ENCODE data around the gene NTN4. TPM values are rescaled to one million over a fixed set of nuclear protein-coding genes. Genes with fewer than 3 reads are reported as not detected.

NTN4 gene
- total RNA-seq, 4 donors from 2014 or later, result 11.1 to 21.0 (median 16.1) TPM

DNA sequence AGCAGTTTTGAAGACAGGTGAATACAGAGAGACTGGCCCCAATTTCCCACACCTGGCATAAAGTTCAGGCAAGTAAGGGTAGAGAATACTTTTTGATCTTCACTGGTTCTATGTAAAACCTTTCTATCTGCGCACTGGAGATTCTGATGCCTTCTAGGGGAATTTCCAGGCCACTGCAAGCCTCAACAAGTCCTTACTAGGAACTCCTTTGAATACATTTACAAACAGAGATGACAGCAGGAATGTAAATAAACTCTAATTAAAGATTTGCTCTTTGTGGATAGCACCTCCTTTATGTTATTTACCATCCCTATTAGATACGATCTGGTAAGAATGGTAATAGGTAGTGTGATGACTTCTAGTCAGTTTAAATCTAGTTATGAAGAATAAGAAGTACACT, 69.2 kb downstream of the NTN4 start:
- TF ChIP-seq, protein P1, sequence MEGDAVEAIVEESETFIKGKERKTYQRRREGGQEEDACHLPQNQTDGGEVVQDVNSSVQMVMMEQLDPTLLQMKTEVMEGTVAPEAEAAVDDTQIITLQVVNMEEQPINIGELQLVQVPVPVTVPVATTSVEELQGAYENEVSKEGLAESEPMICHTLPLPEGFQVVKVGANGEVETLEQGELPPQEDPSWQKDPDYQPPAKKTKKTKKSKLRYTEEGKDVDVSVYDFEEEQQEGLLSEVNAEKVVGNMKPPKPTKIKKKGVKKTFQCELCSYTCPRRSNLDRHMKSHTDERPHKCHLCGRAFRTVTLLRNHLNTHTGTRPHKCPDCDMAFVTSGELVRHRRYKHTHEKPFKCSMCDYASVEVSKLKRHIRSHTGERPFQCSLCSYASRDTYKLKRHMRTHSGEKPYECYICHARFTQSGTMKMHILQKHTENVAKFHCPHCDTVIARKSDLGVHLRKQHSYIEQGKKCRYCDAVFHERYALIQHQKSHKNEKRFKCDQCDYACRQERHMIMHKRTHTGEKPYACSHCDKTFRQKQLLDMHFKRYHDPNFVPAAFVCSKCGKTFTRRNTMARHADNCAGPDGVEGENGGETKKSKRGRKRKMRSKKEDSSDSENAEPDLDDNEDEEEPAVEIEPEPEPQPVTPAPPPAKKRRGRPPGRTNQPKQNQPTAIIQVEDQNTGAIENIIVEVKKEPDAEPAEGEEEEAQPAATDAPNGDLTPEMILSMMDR (IDR thresholded peaks at IDR 0.05), result no peak
- no peak for TF ChIP-seq POLR2A (IDR thresholded peaks at IDR 0.05)
- no peak overlapping the region for H3K4me3 ChIP-seq (replicated peaks in 1 of 3)
- 88 to 93% methylated on average over 2 of the region's 2 CpGs for WGBS, 2 donors
- H3K36me3 ChIP-seq, result no peaks in the 10 kb centered on the region
- H3K4me1 ChIP-seq, result no peaks in the 10 kb centered on the region
- no peak overlapping the region for H3K27ac ChIP-seq
- no peaks in the 10 kb centered on the region for H3K9me3 ChIP-seq
- DNase-seq, result no peak
- intact Hi-C loops (cut with DNase I), result no loop called here
- no peaks in the 10 kb centered on the region for H3K27me3 ChIP-seq

DNA sequence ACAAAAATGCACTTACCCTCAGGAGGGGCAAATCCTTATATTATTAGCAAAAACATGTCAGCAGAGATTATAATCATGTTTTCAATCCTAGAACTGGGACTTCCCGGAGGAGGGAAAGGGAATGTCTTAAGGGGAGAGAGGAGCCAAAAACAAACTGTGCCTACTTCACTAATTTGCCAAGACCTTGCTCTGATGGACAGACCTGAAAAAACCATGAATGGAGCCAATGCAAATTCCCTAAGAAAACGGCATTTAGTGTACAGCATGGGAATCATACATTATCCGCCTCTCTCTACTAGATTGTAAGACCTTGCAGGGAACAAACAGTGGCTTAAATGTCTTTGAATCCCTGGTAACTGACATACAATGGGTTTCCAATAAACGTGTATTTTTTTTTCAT, 70.4 kb downstream of the NTN4 start:
- Histone ChIP-seq H3K27ac (no peak overlapping the region), H3K4me1 (no peaks in the 10 kb centered on the region), H3K36me3 (no peaks in the 10 kb centered on the region), H3K4me3 (replicated peaks in 1 of 3) (no peak overlapping the region), H3K27me3 (no peaks in the 10 kb centered on the region), H3K9me3 (no peaks in the 10 kb centered on the region)
- whole genome bisulfite sequencing, 2 donors, result 76 to 90% methylated on average over 4 of the region's 4 CpGs
- intact Hi-C loops (cut with DNase I), result no loop called here
- DNase-seq, result no peak
- TF ChIP-seq, protein P1 (IDR thresholded peaks at IDR 0.05), result no peak
- TF ChIP-seq POLR2A (IDR thresholded peaks at IDR 0.05), result no peak

DNA sequence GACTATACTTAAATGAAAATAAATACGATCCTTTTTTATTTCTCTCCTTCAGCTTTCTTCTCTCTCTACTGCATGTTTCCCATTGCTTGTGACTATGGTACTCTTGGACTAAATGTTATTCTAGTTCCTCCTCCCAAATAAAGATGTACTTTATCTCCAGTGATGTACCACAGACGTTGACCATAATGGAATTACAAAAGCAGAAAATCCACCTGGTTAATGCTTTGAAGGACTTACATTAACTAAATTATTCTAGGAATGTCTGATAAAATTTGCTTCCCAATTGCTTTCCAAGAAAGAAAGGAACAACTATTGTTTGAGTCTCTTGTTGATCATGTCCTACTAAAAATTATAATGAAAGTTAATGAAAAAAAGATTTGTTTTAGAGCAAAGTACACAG, 71.8 kb downstream of the NTN4 start:
- no peaks in the 10 kb centered on the region for H3K4me1 ChIP-seq
- no peak for DNase-seq
- H3K27ac ChIP-seq, result no peak overlapping the region
- H3K36me3 ChIP-seq, result no peaks in the 10 kb centered on the region
- no peaks in the 10 kb centered on the region for H3K27me3 ChIP-seq
- H3K9me3 ChIP-seq, result no peaks in the 10 kb centered on the region
- WGBS, 2 donors, result 68 to 72% methylated on average over 2 of the region's 2 CpGs
- no peak overlapping the region for H3K4me3 ChIP-seq (replicated peaks in 1 of 3)
- intact Hi-C loops (cut with DNase I), result no loop called here
- TF ChIP-seq, protein P1 (IDR thresholded peaks at IDR 0.05), result no peak
- no peak for TF ChIP-seq POLR2A (IDR thresholded peaks at IDR 0.05)

DNA sequence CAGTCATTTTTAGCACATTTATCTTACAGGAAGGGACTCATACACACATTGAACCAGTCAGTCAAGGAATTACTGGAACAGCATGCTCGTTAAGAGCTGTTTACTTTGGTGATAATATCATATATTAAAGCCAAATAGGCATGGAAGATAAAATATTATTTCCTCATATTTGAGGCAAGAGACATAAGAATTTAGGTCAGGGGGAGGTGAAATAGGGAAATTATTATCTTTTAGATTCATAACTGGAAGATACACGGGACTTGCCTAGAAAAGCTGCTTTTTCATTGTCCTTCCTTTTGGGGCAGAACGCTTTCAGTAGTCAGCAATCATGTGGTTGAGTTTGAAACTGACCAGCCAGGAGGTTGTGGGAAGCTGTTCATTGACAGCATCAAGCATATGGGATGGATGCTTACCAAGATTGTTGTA, 72.5 kb downstream of the NTN4 start:
- WGBS, 2 donors, result 66 to 71% methylated on average over 3 of the region's 3 CpGs
- H3K4me3 ChIP-seq (replicated peaks in 1 of 3), result no peak overlapping the region
- no peaks in the 10 kb centered on the region for H3K9me3 ChIP-seq
- intact Hi-C loops (cut with DNase I), result no loop called here
- H3K27me3 ChIP-seq, result no peaks in the 10 kb centered on the region
- no peaks in the 10 kb centered on the region for H3K4me1 ChIP-seq
- H3K36me3 ChIP-seq, result no peaks in the 10 kb centered on the region
- DNase-seq, result no peak
- TF ChIP-seq, protein P1 (IDR thresholded peaks at IDR 0.05), result no peak
- no peak for TF ChIP-seq POLR2A (IDR thresholded peaks at IDR 0.05)
- H3K27ac ChIP-seq, result no peak overlapping the region

DNA sequence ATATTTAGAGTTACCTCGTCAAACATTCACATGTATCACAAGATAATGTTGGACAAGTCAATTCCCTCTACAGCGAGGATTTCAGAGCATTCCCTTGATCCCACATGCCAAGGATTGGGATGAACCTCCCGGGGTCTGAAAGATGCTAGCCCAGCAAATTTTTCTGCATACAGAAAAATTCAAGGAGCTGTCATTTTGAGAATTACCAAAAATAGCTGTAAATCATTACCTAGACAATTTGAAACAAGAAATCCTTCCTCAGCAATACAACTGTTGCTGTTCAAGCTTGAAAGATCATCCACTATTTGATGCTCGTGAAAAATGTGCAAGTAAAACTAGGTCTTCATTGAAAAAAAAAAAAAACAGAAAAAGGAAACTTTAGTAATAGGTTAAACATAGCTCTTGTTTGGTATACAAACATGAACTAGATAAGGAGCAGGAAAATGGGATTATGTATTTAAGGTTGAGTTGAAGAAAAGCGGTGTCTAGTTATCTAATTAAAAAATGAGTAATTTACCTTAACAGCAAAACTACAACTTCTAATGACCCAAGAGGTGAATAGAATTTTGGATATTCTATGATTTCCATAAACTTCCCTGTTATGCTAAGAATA, 73.1 kb downstream of the NTN4 start:
- Histone ChIP-seq H3K4me1 (no peaks in the 10 kb centered on the region), H3K4me3 (replicated peaks in 1 of 3) (no peak overlapping the region), H3K9me3 (no peaks in the 10 kb centered on the region), H3K36me3 (no peaks in the 10 kb centered on the region), H3K27me3 (no peaks in the 10 kb centered on the region), H3K27ac (no peak overlapping the region)
- 86 to 87% methylated on average over 5 of the region's 5 CpGs for WGBS, 2 donors
- no peak for DNase-seq
- intact Hi-C loops (cut with DNase I), result no loop called here
- TF ChIP-seq, protein P1 (IDR thresholded peaks at IDR 0.05), result no peak
- TF ChIP-seq POLR2A (IDR thresholded peaks at IDR 0.05), result no peak
